Keratinocyte (primary cell): ENCODE data around the gene PSG5.
"Not testable (repeated sequence)": the region's sequence is repeated elsewhere in the genome, so short reads cannot be mapped to it uniquely, and the experiment has no call there.

Source experiments
- EZH2 ChIP-seq: IDR thresholded peaks from one replicate; pipeline ENCODE4 v1.6.1; 2012; ENCODE audit warnings: inconsistent platforms, mild to moderate bottlenecking, low read length, moderate library complexity
- TF ChIP-seq, protein P1 (sequence below), 3 experiments: IDR thresholded peaks in 1 of 3; conservative IDR thresholded peaks in 1 of 3; optimal IDR thresholded peaks in 1 of 3; 2 replicates in 2 of 3; 3 replicates in 1 of 3; pipeline versions ENCODE3 to v1.5.1; 2011; ENCODE audit warnings: low read length in 3 of 3, mild to moderate bottlenecking in 3 of 3, moderate library complexity in 2 of 3, control low read depth in 1 of 3, inconsistent platforms in 1 of 3; ENCODE audit not compliant: insufficient read depth in 2 of 3; ENCODE audit errors: extremely low read depth in 1 of 3

GRCh38 chr19:43162261-43162660 lies 24.1 kb downstream of the PSG5 start:
- TF ChIP-seq, protein P1, sequence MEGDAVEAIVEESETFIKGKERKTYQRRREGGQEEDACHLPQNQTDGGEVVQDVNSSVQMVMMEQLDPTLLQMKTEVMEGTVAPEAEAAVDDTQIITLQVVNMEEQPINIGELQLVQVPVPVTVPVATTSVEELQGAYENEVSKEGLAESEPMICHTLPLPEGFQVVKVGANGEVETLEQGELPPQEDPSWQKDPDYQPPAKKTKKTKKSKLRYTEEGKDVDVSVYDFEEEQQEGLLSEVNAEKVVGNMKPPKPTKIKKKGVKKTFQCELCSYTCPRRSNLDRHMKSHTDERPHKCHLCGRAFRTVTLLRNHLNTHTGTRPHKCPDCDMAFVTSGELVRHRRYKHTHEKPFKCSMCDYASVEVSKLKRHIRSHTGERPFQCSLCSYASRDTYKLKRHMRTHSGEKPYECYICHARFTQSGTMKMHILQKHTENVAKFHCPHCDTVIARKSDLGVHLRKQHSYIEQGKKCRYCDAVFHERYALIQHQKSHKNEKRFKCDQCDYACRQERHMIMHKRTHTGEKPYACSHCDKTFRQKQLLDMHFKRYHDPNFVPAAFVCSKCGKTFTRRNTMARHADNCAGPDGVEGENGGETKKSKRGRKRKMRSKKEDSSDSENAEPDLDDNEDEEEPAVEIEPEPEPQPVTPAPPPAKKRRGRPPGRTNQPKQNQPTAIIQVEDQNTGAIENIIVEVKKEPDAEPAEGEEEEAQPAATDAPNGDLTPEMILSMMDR (optimal IDR thresholded peaks at IDR 0.05 in 1 of 3, IDR thresholded peaks at IDR 0.05 in 1 of 3, conservative IDR thresholded peaks at IDR 0.05 in 1 of 3; ENCODE audit: extremely low read depth in 1 of 3, insufficient read depth in 2 of 3, low read length in 3 of 3): not testable (repeated sequence)
- not testable (repeated sequence) for TF ChIP-seq EZH2
